ENCODE measurements around the gene CBLIF. TPM values are rescaled to one million over a fixed set of nuclear protein-coding genes. Genes with fewer than 3 reads are reported as not detected.
A peak's percentile ranks its signal among the peaks of the same experiment; 100 is the strongest.
"Not testable (repeated sequence)": the region's sequence is repeated elsewhere in the genome, so short reads cannot be mapped to it uniquely, and the experiment has no call there.

Gene CBLIF
- total RNA-seq, 2 experiments from 2014 or later = not detected

GRCh38 chr11:59865031-59865430, 19.7 kb upstream of the CBLIF start:
- no peaks in the 10 kb centered on the region for H3K4me1 Mint-ChIP-seq
- CTCF ChIA-PET = no interaction called here
- no peak overlapping the region for H3K4me3 Mint-ChIP-seq
- POLR2A ChIA-PET = no interaction called here
- H3K27ac Mint-ChIP-seq = no peak overlapping the region
- no peaks in the 10 kb centered on the region for H3K36me3 Mint-ChIP-seq (ENCODE audit: low read depth)
- no peak for DNase-seq
- no peaks in the 10 kb centered on the region for H3K9me3 Mint-ChIP-seq
- peaks cover 20% of the 10 kb centered on the region for H3K27me3 Mint-ChIP-seq

- Mint-ChIP-seq H3K4me3 (no peak overlapping the region), H3K27me3 (peaks cover 14% of the 10 kb centered on the region), H3K36me3 (ENCODE audit: low read depth) (peaks cover 2% of the 10 kb centered on the region), H3K9me3 (no peaks in the 10 kb centered on the region), H3K4me1 (peaks cover 19% of the 10 kb centered on the region), H3K27ac (no peak overlapping the region)
- POLR2A ChIA-PET = no interaction called here
- no peak for DNase-seq
- CTCF ChIA-PET = interaction anchor here (1.2 to 1.3 kb wide), 2 partner anchors 10 to 16 kb away, joined by 4 read pairs; no protein-coding TSS in a partner anchor
Observed at GRCh38 chr11:59862252-59862651, 17.0 kb upstream of the CBLIF start.

GRCh38 chr11:59859673-59860072, 14.4 kb upstream of the CBLIF start:
- POLR2A ChIA-PET = no interaction called here

GRCh38 chr11:59857439-59858434, 12.4 kb upstream of the CBLIF start:
- Mint-ChIP-seq H3K36me3 (ENCODE audit: low read depth) (peaks cover 2% of the 10 kb centered on the region), H3K27me3 (peaks cover 16% of the 10 kb centered on the region), H3K4me1 (peaks cover 22% of the 10 kb centered on the region), H3K4me3 (no peak overlapping the region), H3K9me3 (no peaks in the 10 kb centered on the region), H3K27ac (peak overlapping the region; percentile 82)
- CTCF ChIA-PET = no interaction called here
- POLR2A ChIA-PET = no interaction called here
- peak; percentile 18 for DNase-seq

More at GRCh38 chr11:59859673-59860072, 14.4 kb upstream of the CBLIF start:
- Mint-ChIP-seq H3K27ac (no peak overlapping the region), H3K4me3 (no peak overlapping the region), H3K9me3 (no peaks in the 10 kb centered on the region), H3K4me1 (peaks cover 22% of the 10 kb centered on the region), H3K36me3 (ENCODE audit: low read depth) (peaks cover 2% of the 10 kb centered on the region), H3K27me3 (peaks cover 14% of the 10 kb centered on the region)
- no peak for DNase-seq
- CTCF ChIA-PET = no interaction called here

- POLR2A ChIA-PET = no interaction called here
Observed at GRCh38 chr11:59854871-59855270, 9.6 kb upstream of the CBLIF start.

GRCh38 chr11:59851416-59851815, 6.1 kb upstream of the CBLIF start:
- H3K27ac Mint-ChIP-seq; H3K36me3 Mint-ChIP-seq (ENCODE audit: low read depth); H3K9me3 Mint-ChIP-seq; H3K4me1 Mint-ChIP-seq; POLR2A ChIA-PET; H3K4me3 Mint-ChIP-seq; DNase-seq: not testable (repeated sequence)
- CTCF ChIA-PET = interaction anchor here (0.5 kb wide), 1 partner anchor 264 kb away, joined by 5 read pairs; no protein-coding TSS in a partner anchor
- peaks cover 15% of the 10 kb centered on the region for H3K27me3 Mint-ChIP-seq

More at GRCh38 chr11:59854871-59855270, 9.6 kb upstream of the CBLIF start:
- CTCF ChIA-PET = no interaction called here
- no peak overlapping the region for H3K4me3 Mint-ChIP-seq
- peaks cover 15% of the 10 kb centered on the region for H3K27me3 Mint-ChIP-seq
- H3K4me1 Mint-ChIP-seq = peaks cover 22% of the 10 kb centered on the region
- peaks cover 2% of the 10 kb centered on the region for H3K36me3 Mint-ChIP-seq (ENCODE audit: low read depth)
- no peaks in the 10 kb centered on the region for H3K9me3 Mint-ChIP-seq
- no peak for DNase-seq
- no peak overlapping the region for H3K27ac Mint-ChIP-seq

- DNase-seq; H3K27me3 Mint-ChIP-seq; H3K4me1 Mint-ChIP-seq; CTCF ChIA-PET; H3K4me3 Mint-ChIP-seq; H3K36me3 Mint-ChIP-seq (ENCODE audit: low read depth); H3K9me3 Mint-ChIP-seq; POLR2A ChIA-PET; H3K27ac Mint-ChIP-seq: not testable (repeated sequence)
Observed at GRCh38 chr11:59849551-59849950, 4.3 kb upstream of the CBLIF start.

GRCh38 chr11:59849129-59849528, 3.8 kb upstream of the CBLIF start:
- ChIA-PET POLR2A (no interaction called here), CTCF (no interaction called here)
- H3K4me3 Mint-ChIP-seq = no peak overlapping the region
- H3K27ac Mint-ChIP-seq = no peak overlapping the region
- no peaks in the 10 kb centered on the region for H3K36me3 Mint-ChIP-seq (ENCODE audit: low read depth)
- H3K4me1 Mint-ChIP-seq = no peaks in the 10 kb centered on the region
- H3K9me3 Mint-ChIP-seq = no peaks in the 10 kb centered on the region
- no peak for DNase-seq
- H3K27me3 Mint-ChIP-seq = peaks cover 5% of the 10 kb centered on the region

- DNase-seq; H3K4me1 Mint-ChIP-seq; H3K9me3 Mint-ChIP-seq; POLR2A ChIA-PET; H3K27ac Mint-ChIP-seq; CTCF ChIA-PET; H3K36me3 Mint-ChIP-seq (ENCODE audit: low read depth); H3K27me3 Mint-ChIP-seq; H3K4me3 Mint-ChIP-seq: not testable (repeated sequence)
Observed at GRCh38 chr11:59848439-59848838, 3.1 kb upstream of the CBLIF start.

GRCh38 chr11:59847626-59848025, 2.3 kb upstream of the CBLIF start:
- CTCF ChIA-PET = no interaction called here
- no peaks in the 10 kb centered on the region for H3K36me3 Mint-ChIP-seq (ENCODE audit: low read depth)
- H3K9me3 Mint-ChIP-seq = no peaks in the 10 kb centered on the region

GRCh38 chr11:59846556-59846955, 1.3 kb upstream of the CBLIF start:
- Mint-ChIP-seq H3K4me3 (no peak overlapping the region), H3K36me3 (ENCODE audit: low read depth) (no peaks in the 10 kb centered on the region), H3K9me3 (no peaks in the 10 kb centered on the region), H3K27me3 (no peaks in the 10 kb centered on the region), H3K27ac (no peak overlapping the region), H3K4me1 (no peaks in the 10 kb centered on the region)
- DNase-seq = no peak
- POLR2A ChIA-PET = no interaction called here
- CTCF ChIA-PET = interaction anchor here (1.3 kb wide), 1 partner anchor 16 kb away, joined by 4 read pairs; no protein-coding TSS in a partner anchor

More at GRCh38 chr11:59847626-59848025, 2.3 kb upstream of the CBLIF start:
- Mint-ChIP-seq H3K27me3 (peaks cover 3% of the 10 kb centered on the region), H3K4me3 (no peak overlapping the region), H3K4me1 (no peaks in the 10 kb centered on the region), H3K27ac (no peak overlapping the region)
- DNase-seq = no peak
- POLR2A ChIA-PET = no interaction called here

- CTCF ChIA-PET = no interaction called here
- Mint-ChIP-seq H3K9me3 (no peaks in the 10 kb centered on the region), H3K4me1 (no peaks in the 10 kb centered on the region), H3K36me3 (ENCODE audit: low read depth) (no peaks in the 10 kb centered on the region), H3K4me3 (no peak overlapping the region), H3K27ac (no peak overlapping the region), H3K27me3 (no peaks in the 10 kb centered on the region)
- POLR2A ChIA-PET = no interaction called here
- no peak for DNase-seq
Observed at GRCh38 chr11:59842316-59842715, 3.0 kb downstream of the CBLIF start.

- H3K9me3 Mint-ChIP-seq = no peaks in the 10 kb centered on the region
- no peaks in the 10 kb centered on the region for H3K36me3 Mint-ChIP-seq (ENCODE audit: low read depth)
- no peaks in the 10 kb centered on the region for H3K27me3 Mint-ChIP-seq
- DNase-seq = no peak
- no peaks in the 10 kb centered on the region for H3K4me1 Mint-ChIP-seq
- ChIA-PET CTCF (no interaction called here), POLR2A (no interaction called here)
- no peak overlapping the region for H3K27ac Mint-ChIP-seq
- no peak overlapping the region for H3K4me3 Mint-ChIP-seq
Observed at GRCh38 chr11:59841514-59841913, 3.8 kb downstream of the CBLIF start.

All from activated CD4-positive, alpha-beta T cell treated with anti-CD3 and anti-CD28 coated beads, Interleukin-2, amount 10 ng/mL, durations not matched to agents 7 days and 5 days (primary cell).